Right kidney (tissue), 1 donor: ENCODE results near the gene TERT.
A peak's percentile ranks its signal among the peaks of the same experiment; 100 is the strongest.
"Not testable (repeated sequence)": the region's sequence is repeated elsewhere in the genome, so short reads cannot be mapped to it uniquely, and the experiment has no call there.

ENCODE experiments used
- DNase-seq: peaks from one replicate; pipeline ENCODE4 v3.0.0-alpha.2; 2016

The TERT gene

GRCh38 chr5:1294206-1294834 lies 548 bp downstream of the TERT start:
- peak; percentile 58 for DNase-seq

GRCh38 chr5:1293416-1294205 lies 1.3 kb downstream of the TERT start:
- no peak for DNase-seq

- no peak for DNase-seq
These were observed 1.9 kb downstream of the TERT start for GRCh38 chr5:1292846-1293415.

- no peak for DNase-seq
These were observed 2.7 kb downstream of the TERT start for GRCh38 chr5:1292139-1292538.

GRCh38 chr5:1291611-1292080 lies 3.2 kb downstream of the TERT start:
- no peak for DNase-seq

GRCh38 chr5:1290956-1291355 lies 3.9 kb downstream of the TERT start:
- not testable (repeated sequence) for DNase-seq

GRCh38 chr5:1289559-1289958 lies 5.3 kb downstream of the TERT start:
- not testable (repeated sequence) for DNase-seq

- DNase-seq: no peak
These were observed 6.2 kb downstream of the TERT start for GRCh38 chr5:1288439-1289335.

GRCh38 chr5:1285883-1286291 lies 9.0 kb downstream of the TERT start:
- no peak for DNase-seq

- DNase-seq: no peak
These were observed 9.7 kb downstream of the TERT start for GRCh38 chr5:1285141-1285540.

- DNase-seq: not testable (repeated sequence)
These were observed 10.4 kb downstream of the TERT start for GRCh38 chr5:1284336-1284970.

- not testable (repeated sequence) for DNase-seq
These were observed 11.2 kb downstream of the TERT start for GRCh38 chr5:1283729-1284041.

GRCh38 chr5:1282993-1283728 lies 11.7 kb downstream of the TERT start:
- not testable (repeated sequence) for DNase-seq

GRCh38 chr5:1282131-1282992 lies 12.5 kb downstream of the TERT start:
- DNase-seq: no peak

- DNase-seq: no peak
These were observed 13.6 kb downstream of the TERT start for GRCh38 chr5:1281038-1281882.

GRCh38 chr5:1280177-1281037 lies 14.5 kb downstream of the TERT start:
- DNase-seq: no peak

GRCh38 chr5:1279443-1280151 lies 15.3 kb downstream of the TERT start:
- no peak for DNase-seq
